HG03432 (cell line): ENCODE data around the gene SUSD1.
"Not testable (repeated sequence)": the region's sequence is repeated elsewhere in the genome, so short reads cannot be mapped to it uniquely, and the experiment has no call there.

ENCODE experiments used
- ATAC-seq: cut with Tn5 transposase; IDR thresholded peaks from one replicate; pipeline ENCODE4 v1.9.1; 2021; ENCODE audit warnings: mild to moderate bottlenecking, moderate library complexity; ENCODE audit not compliant: unreplicated experiment

Gene SUSD1

DNA sequence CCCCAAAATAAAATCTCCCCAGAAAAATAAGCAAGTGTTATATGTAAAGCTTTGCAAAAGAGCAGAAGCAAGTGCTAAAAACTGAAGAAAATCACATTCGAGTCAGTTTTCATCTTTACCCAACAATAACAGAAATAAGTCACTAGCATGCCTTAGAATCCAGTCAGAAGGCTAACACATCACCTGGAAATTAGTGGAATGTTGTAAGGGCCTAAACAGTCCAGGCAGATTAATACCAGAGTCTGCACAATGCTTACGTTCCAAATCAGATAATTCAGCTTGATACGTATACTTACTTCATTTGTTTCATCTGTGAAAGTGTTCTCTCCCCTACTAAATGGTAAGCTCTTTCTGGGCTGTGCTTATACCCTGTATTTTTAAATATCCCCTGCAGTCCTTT lies 42.7 kb downstream of the SUSD1 start:
- ATAC-seq: no peak

DNA sequence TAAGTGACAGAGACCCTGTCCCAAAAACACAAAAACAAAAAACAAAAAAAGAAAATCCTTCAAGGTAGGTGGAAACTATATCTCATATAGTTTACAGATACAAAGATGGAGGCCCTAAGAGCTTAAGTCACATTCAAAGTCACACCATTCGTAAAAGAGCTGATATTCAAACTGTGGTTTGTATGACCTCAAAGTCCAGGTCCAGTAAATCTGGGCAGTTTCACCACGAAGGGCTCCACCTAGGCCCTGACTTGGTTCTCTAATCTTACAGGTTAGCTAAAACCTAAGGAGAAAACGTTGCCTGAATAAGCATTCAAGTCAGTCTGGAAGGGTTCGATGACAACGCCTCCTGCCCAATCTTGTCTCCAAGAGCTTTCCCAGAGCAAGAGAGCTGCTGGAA lies 44.1 kb downstream of the SUSD1 start:
- no peak for ATAC-seq

DNA sequence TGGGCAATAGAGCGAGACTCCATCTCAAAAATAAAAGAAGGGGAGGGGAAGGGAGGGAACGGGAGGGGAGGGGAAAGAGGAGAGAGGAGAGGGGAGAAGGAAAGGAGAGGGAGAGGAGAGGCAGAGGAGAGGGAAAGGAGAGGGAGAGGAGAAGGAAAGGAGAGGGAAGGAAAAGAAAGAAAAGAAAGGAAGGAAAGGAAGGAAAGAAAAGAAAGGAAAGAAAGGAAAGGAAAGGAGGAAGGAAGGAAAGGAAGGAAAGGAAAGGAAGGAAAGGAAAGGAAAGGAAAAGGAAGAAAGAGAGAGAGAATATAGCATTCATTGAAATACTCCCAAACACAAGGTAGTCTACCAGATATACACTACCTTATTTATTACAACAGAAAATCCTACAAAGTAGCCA lies 44.8 kb downstream of the SUSD1 start:
- ATAC-seq: no peak

DNA sequence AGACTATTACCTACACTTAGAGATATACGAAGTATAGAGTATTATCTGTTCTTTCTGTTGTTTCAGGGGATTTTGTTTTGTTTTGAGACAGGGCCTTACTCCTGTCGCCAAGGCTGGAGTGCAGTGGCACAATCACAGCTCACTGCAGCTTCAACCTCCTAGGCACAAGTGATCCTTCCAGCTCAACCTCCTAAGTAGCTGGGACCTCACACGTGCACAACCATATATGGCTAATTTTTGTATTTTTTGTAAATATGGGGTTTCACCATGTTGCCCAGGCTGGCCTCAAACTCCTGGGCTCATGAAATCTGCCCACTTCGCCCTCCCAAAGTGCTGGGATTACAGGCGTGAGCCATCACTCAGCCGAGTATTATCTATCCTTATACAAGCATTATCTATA lies 45.9 kb downstream of the SUSD1 start:
- no peak for ATAC-seq

DNA sequence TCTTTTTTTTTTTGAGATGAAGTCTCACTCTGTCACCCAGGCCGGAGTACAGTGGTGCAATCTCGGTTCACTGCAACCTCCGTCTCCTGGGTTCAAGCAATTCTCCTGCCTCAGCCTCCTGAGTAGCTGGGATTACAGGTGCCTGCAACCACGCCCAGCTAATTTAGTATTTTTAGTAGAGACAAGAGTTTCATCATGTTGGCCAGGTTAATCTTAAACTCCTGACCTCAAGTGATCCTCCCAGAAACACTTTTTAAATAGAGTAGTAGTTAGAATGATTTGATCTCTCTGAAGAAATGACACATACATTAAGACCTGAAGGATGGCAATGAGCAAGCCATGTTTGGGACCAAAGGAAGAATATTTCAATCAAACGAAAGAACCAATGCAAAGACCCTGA lies 46.7 kb downstream of the SUSD1 start:
- not testable (repeated sequence) for ATAC-seq

DNA sequence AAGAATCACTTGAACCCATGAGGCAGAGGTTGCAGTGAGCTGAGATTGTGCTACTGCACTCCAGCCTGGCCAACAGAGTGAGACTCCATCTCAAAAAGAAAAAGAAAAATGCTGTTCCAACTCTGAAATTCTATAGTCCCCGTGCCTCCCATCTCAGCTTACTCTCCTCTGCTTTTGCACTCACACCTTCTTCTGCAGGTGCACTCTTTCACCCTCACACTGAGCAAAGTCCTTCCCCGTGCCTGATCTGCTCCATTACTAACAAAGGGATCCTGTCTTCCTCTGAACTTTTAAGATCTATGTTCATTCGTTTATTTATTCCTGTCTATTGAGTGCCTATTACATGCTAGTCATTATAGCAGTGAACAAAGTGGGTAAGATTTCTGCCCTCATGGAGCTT lies 47.8 kb downstream of the SUSD1 start:
- no peak for ATAC-seq

DNA sequence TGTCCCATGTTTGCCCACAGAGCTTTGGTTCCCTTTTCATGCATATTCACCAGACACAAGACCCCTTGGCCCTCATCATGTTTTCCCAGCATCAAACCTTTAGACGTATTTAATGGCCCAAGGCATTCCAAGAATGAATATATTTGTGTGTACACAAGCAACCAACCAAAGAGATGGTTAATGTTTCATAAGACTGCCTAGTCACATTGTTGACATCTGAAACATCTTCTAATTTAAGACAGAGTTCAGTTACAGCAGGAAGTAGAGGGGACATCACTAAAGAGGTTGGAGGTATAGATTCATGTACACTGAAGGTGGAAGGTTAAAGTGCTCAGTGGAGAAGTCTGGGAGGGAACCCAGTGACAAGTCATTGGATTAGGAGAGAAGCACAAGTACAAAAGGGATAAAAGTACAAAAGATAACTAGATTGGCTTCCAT lies 49.1 kb downstream of the SUSD1 start:
- no peak for ATAC-seq

DNA sequence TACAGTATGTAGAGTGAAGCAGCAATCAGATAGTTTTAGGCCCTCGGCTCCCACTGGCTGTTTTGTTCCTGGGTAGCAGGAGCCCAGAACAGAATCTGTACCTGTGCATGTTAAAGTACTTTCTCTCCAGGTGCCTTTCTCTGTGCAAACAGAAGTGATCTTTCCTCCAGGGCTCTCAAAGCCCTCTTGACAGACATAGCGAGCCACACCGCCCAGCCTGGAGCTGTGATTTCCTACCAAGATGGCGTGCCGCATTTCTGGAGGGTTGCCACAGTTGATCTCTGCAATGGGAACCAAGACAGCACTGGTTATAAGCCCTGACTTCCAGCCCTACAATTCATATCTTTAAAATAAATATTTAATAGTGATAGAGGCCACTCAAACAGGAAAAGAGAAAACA lies 50.9 kb downstream of the SUSD1 start:
- no peak for ATAC-seq

DNA sequence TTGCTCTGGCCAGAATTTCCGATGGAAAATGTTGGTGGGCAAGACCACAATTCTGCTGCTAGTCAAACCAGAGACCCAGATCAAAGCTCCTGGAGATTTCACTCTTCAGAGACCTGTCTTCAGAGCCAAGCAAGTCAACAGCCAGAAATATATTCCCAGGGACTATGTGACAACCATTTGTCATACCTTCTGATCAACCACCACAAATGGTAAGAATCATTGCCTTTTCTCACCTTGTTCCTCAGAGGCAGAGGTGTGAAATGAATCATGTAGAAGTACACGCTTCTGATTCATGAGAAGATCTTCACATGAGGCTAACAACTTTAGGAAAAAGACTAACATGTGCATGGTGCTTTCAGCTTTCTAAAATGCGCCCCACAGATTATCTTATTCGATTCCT lies 53.5 kb downstream of the SUSD1 start:
- no peak for ATAC-seq

DNA sequence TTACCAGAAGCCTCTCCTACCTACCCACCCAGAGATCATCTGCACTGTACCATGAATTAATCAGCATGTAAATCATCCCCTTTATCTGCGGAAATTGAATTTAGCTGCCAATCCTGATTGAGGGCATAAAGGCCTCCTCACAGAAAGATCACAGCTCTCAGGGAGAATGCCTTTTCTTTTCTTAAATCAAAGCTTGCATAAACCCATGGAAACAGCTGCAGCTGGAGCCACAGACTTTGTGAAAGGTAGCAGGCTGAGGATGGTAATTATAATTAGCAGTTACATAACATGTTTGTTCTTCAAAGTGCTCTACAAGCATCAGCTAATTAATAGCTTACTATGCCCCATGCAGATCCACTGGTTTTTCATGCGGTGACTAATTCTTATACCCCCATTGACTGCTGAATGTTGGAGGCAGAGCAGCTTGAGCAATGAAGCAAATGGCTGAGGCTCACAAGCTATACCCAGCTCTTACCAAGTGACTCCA lies 54.6 kb downstream of the SUSD1 start:
- ATAC-seq: no peak

DNA sequence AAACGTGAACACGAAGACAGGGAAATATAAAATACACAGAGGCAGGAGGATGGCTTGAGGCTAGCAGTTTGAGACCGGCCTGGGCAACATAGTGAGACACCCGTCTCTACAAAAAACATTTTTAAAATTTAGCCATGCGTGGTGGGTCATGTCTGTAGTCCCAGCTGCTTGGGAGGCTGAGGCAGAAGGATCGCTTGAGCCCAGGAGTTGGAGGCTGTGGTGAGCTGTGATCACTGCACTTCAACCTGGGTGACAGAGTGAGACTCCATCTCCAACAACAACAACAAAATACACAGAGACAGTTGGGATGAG lies 55.1 kb downstream of the SUSD1 start:
- no peak for ATAC-seq

DNA sequence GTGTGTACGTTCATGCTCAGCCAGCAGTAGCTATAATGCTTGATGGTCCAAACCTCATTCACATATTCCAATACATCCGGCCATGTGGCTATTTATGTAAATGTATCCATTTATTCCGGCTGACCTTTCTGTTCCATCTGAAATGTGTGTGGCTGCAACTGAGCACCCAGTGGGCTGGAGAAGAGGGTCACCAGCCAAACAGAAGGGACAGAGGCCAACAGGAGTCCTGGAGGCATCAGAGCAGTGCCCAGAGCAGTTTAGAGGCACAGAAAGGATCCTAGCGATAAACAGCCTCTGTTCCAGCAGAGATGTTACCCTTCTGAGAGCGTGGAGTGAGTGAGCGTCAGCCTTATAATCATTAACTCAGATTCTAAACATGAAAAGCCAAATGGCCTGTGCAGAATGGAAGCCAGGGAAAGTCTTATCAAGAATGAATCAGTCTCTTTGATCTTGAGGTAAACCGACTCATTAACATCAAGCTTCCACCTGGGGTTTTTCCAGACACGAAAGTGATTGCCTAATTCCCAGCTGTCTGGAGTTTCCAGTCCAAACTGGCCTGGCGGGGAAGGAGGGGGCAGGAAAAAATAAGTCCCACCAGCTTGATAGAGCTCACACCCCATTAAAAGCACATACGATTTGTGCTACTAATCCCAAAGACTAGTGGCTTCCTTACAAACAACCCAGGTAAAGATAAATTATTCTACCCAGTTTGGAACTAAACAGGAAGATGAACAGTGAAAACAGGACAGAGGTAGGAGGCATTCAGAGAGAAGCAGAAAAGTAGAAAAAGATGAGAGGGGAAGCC lies 55.7 kb downstream of the SUSD1 start:
- no peak for ATAC-seq

DNA sequence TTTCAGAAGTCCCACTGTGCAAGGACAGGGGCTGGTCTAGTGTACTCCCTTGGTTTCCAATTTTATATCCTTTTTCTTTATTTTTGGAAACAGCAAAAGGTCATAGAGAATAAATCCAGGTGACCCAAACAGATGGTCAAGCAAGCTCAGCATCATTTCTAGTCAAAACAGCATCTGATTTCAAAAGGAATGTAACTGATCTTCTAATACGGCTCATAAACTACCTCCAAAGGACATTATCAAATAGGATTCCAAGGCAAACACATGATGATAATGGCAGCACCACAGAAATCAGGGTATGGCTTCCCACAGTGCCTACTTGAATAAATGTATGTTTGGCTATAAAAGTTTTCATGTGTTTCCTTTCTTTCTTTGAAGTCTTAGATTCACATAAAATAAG lies 57.1 kb downstream of the SUSD1 start:
- ATAC-seq: no peak

DNA sequence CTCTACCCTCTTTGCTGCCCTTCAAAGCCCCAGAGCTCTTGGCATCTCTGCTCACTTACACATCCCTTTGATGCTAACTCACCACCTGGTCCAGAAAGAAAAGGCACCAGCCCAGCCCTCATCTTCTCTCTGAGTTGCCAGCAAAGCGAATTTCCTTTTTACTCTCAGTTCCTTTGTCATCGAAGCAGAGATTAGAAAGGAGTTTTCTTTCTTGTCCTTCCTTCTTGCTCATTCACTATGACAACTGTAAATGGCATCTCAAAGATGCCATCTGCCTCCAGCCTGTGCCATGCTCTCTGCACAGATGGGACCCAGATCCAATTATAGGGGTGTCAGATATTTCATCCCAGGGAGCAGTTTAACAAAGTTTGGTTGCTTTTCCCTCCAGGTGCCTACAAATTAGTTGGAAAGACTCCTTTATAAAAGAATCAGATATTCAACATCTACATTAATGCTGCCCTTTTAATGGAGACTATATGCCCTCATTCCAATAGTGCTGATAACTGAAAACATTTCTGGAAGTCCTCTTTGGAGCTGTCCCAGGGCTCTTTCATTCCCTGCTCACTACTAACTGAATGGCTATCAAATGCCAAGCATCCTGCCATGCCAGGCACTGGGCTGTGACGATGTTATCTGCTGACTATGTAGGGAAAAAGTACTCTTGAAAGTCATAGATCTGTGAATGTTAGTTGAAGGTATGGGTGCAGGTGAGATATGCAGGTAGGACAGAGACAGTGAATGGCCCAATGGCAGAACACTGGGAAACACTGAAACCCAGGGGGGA lies 58.9 kb downstream of the SUSD1 start:
- ATAC-seq: no peak

DNA sequence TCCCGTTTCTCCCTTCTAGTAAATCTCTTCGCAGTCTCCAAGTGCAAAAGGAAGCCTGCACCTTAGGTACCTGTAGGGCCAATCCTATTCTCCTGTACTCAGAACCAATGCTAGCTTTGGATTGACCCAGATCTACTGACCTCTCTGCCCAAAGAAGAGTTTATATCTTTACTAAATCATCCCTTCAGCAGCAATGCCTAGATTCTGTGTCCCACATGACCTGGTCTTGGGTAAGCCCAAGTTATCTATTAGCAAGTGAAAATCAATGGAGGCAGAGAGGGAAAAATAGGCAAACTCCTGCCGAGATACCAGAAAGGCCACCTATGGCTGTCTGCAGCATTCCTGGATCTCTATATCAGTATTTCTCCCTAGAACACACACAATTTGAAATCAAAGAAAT lies 60.0 kb downstream of the SUSD1 start:
- no peak for ATAC-seq

DNA sequence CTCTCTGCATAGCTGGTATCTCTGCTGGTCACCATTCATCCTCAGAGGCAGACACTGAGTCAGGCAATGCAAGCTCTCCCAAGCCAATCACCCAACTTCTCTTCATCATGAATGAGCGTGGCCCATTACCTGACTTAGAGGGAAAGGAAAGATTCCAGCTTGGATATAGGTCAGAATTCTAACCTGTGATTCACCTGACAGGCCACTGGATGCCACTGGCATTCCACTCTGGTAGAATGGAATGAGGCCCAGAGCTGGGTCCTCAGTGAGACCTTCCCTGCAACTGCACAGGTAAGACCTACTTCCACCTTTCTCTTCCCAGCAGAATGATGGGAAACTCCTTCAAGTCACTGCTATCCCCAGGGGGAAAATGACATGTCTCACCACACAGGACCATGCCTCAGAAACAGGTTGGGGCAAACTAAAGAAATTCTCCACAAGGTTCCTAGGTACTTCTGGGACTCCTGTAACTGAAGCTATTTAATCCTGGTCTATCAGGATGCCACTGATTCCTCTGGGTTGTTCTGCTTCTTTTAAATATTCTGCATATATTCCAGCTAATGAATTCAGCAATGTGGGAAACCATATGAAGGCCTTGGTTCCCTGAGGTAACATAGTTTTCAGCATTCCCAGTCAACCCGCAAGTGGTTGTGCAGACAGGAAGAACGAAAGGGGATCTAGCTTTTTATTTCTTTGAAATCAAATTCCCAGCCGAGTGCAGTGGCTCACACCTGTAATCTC lies 62.0 kb downstream of the SUSD1 start:
- no peak for ATAC-seq

DNA sequence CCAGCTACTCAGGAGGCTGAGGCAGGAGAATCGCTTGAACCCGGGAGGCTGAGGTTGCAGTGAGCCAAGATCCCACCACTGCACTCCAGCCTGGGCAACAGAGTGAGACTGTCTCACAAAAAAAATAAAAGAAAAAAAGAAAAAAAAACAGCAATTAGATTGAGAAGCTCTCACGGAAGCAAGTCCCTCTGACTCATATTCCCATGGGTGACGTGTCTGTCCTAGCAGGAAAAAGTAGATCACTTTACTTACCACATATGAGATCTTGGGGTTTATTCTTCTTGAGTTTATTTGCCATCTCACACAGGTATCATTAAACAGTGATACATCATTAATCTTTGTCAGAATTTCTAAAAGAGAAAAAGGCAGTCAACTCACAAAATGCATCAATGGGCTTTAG lies 62.6 kb downstream of the SUSD1 start:
- ATAC-seq: no peak

DNA sequence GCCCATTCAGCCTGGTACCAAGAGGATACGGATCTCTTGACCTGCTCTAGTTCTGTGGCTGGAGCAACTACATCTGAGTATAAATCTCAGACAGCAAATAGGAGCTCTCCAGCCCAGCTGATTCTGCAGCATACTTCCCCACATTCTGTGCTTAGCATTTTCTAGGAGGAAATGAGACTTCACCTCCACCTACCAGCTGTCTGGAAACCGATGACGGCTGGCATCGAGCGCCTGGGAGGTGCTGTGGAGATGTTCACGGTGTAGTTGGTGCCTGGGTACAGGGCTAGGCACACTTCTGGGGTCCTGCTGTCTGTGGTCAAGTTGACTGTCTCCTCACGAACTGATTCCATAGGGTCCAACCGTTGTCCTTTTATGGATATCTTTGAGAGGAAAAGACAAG lies 63.6 kb downstream of the SUSD1 start:
- no peak for ATAC-seq

DNA sequence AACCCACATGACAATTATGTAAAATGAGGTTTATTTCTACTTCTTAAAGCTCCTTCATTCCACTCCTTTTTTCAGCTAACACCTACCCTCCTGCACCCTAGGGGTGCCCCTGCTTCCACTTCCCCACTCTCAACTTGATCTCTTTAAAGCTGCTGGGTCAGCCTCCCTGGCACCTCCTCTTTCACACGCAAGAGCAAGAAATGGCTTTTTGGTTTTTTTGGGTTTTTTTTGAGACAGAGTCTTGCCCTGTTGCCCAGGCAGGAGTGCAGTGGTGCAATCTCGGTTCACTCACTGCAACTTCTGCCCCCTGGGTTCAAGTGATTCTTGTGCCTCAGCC lies 64.4 kb downstream of the SUSD1 start:
- ATAC-seq: no peak

DNA sequence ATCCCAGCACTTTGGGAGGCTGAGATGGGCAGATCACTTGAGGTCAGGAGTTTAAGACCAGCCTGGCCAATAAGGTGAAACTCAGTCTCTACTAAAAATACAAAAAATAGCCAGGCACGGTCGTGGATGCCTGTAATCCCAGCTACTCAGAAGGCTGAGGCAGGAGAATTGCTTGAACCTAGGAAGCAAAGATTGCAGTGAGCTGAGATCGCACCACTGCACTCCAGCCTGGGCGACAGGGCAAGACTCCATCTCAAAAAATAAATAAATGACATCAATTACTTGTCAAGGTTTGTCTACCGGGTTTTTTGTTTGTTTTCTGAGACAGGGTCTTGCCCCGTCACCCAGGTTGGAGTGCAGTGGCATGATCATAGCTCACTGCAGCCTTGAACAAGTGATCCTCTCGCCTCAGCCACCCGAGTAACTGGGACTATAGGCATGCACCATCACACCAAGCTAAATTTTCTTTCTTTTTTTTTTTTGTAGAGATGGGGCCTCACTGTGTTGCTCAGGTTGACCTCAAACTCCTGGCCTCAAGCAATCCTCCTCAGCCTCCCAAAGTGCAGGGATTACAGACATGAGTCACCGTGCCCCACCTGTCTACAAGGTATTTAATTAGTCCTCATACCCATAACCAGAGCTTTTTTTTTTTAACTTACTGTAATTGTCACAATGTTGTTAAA lies 64.9 kb downstream of the SUSD1 start:
- no peak for ATAC-seq

DNA sequence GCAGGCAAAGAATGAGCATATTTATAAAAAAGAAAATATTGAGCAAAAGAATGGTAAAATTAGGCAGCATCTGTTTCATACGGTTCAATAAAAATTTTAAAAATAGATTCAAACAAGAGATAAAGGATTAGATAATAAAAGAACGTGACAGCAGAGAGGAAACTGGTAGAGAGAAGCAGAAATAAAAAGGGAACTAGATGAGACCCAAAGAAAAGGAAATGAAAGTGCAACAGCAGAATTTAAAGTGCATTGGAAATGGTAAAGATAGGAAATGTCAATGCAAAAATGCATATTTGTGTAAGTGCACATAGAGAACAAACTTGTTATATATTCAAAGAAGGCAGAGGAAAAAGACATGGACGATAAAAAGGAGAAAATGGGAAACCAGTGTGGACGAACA lies 70.2 kb downstream of the SUSD1 start:
- ATAC-seq: no peak
